ENCODE results near the gene PCGF3.
"Not testable (repeated sequence)": the region's sequence is repeated elsewhere in the genome, so short reads cannot be mapped to it uniquely, and the experiment has no call there.

Gene PCGF3

GRCh38 chr4:766152-766515 lies 60.5 kb downstream of the PCGF3 start:
- no peak for DNase-seq

GRCh38 chr4:766559-767283 lies 61.1 kb downstream of the PCGF3 start:
- no peak for DNase-seq

GRCh38 chr4:768076-768475 lies 62.4 kb downstream of the PCGF3 start:
- no peak for DNase-seq

- no peak for DNase-seq
These were observed 63.4 kb downstream of the PCGF3 start for GRCh38 chr4:768995-769394.

GRCh38 chr4:769511-769910 lies 63.9 kb downstream of the PCGF3 start:
- no peak for DNase-seq

- no peak for DNase-seq
These were observed 64.4 kb downstream of the PCGF3 start for GRCh38 chr4:770022-770421.

GRCh38 chr4:771464-771863 lies 65.8 kb downstream of the PCGF3 start:
- DNase-seq: no peak

- no peak for DNase-seq
These were observed 66.5 kb downstream of the PCGF3 start for GRCh38 chr4:772118-772517.

GRCh38 chr4:772776-773175 lies 67.1 kb downstream of the PCGF3 start:
- DNase-seq: no peak

GRCh38 chr4:773214-773613 lies 67.6 kb downstream of the PCGF3 start:
- DNase-seq: no peak

- DNase-seq: not testable (repeated sequence)
These were observed 68.9 kb downstream of the PCGF3 start for GRCh38 chr4:774419-775092.

GRCh38 chr4:775485-775884 lies 69.9 kb downstream of the PCGF3 start:
- not testable (repeated sequence) for DNase-seq

- no peak for DNase-seq
These were observed 71.3 kb downstream of the PCGF3 start for GRCh38 chr4:776743-777441.

GRCh38 chr4:777520-778262 lies 72.1 kb downstream of the PCGF3 start:
- DNase-seq: no peak

GRCh38 chr4:779555-779954 lies 73.9 kb downstream of the PCGF3 start:
- no peak for DNase-seq

- not testable (repeated sequence) for DNase-seq
These were observed 74.6 kb downstream of the PCGF3 start for GRCh38 chr4:780255-780654.

- no peak for DNase-seq
These were observed 75.3 kb downstream of the PCGF3 start for GRCh38 chr4:780716-781492.

GRCh38 chr4:781493-782216 lies 76.0 kb downstream of the PCGF3 start:
- DNase-seq: peak; percentile 92

- DNase-seq: no peak
These were observed 79.0 kb downstream of the PCGF3 start for GRCh38 chr4:784401-785331.

GRCh38 chr4:785332-786073 lies 79.9 kb downstream of the PCGF3 start:
- DNase-seq: no peak
